ENCODE data around the gene MSH2. TPM values are rescaled to one million over a fixed set of nuclear protein-coding genes. Genes with fewer than 3 reads are reported as not detected.

The MSH2 gene
- total and polyA plus RNA-seq, 2 donors (not counting 1 experiment from before 2014, with no cell fraction given) = 15.4 to 19.7 TPM

GRCh38 chr2:47518497-47519146, 115.7 kb downstream of the MSH2 start:
- no peak for DNase-seq (ENCODE audit: low read depth in 2 of 2)
- Histone ChIP-seq H3K4me2 (ENCODE audit: extremely low read depth, insufficient read depth, low read length) (no peak overlapping the region), H3K27ac (ENCODE audit: insufficient read depth, low read length) (no peak overlapping the region), H2AFZ (ENCODE audit: low read length) (no peak overlapping the region), H3K4me1 (ENCODE audit: control insufficient read depth, extremely low read depth, insufficient read depth, low read length) (peaks cover 4% of the 10 kb centered on the region), H3K9me3 (ENCODE audit: control insufficient read depth, insufficient read depth, low read depth, low read length) (no peaks in the 10 kb centered on the region), H3K4me3 (replicated peaks in 1 of 4; ENCODE audit: control extremely low read depth in 1 of 4, insufficient read depth in 1 of 4, low read depth in 3 of 4, low read length in 4 of 4) (no peak overlapping the region), H3K9ac (ENCODE audit: insufficient read depth, low read length) (no peak overlapping the region), H4K20me1 (ENCODE audit: control insufficient read depth, extremely low read depth, insufficient read depth, low read length) (no peaks in the 10 kb centered on the region), H3K36me3 (ENCODE audit: control insufficient read depth, insufficient read depth, low read length) (no peaks in the 10 kb centered on the region), H3K27me3 (ENCODE audit: control insufficient read depth, insufficient read depth, low read length) (peaks cover 16% of the 10 kb centered on the region), H3K79me2 (ENCODE audit: control insufficient read depth, insufficient read depth, low read length) (no peaks in the 10 kb centered on the region)
- TF ChIP-seq EZH2 (IDR thresholded peaks at IDR 0.05; ENCODE audit: low read length, missing control alignments) = no peak
- TF ChIP-seq, protein P1, sequence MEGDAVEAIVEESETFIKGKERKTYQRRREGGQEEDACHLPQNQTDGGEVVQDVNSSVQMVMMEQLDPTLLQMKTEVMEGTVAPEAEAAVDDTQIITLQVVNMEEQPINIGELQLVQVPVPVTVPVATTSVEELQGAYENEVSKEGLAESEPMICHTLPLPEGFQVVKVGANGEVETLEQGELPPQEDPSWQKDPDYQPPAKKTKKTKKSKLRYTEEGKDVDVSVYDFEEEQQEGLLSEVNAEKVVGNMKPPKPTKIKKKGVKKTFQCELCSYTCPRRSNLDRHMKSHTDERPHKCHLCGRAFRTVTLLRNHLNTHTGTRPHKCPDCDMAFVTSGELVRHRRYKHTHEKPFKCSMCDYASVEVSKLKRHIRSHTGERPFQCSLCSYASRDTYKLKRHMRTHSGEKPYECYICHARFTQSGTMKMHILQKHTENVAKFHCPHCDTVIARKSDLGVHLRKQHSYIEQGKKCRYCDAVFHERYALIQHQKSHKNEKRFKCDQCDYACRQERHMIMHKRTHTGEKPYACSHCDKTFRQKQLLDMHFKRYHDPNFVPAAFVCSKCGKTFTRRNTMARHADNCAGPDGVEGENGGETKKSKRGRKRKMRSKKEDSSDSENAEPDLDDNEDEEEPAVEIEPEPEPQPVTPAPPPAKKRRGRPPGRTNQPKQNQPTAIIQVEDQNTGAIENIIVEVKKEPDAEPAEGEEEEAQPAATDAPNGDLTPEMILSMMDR (conservative IDR thresholded peaks at IDR 0.05 in 1 of 2, IDR thresholded peaks at IDR 0.05 in 1 of 2; ENCODE audit: low read depth in 1 of 2, low read length in 2 of 2) = no peak

- H4K20me1 ChIP-seq (ENCODE audit: control insufficient read depth, extremely low read depth, insufficient read depth, low read length) = no peaks in the 10 kb centered on the region
- H3K27me3 ChIP-seq (ENCODE audit: control insufficient read depth, insufficient read depth, low read length) = peaks cover 16% of the 10 kb centered on the region
- peaks cover 4% of the 10 kb centered on the region for H3K4me1 ChIP-seq (ENCODE audit: control insufficient read depth, extremely low read depth, insufficient read depth, low read length)
- no peaks in the 10 kb centered on the region for H3K9me3 ChIP-seq (ENCODE audit: control insufficient read depth, insufficient read depth, low read depth, low read length)
- TF ChIP-seq, protein P1 (conservative IDR thresholded peaks at IDR 0.05 in 1 of 2, IDR thresholded peaks at IDR 0.05 in 1 of 2; ENCODE audit: low read depth in 1 of 2, low read length in 2 of 2) = no peak
- no peak for TF ChIP-seq EZH2 (IDR thresholded peaks at IDR 0.05; ENCODE audit: low read length, missing control alignments)
- no peak overlapping the region for H3K27ac ChIP-seq (ENCODE audit: insufficient read depth, low read length)
- no peak overlapping the region for H2AFZ ChIP-seq (ENCODE audit: low read length)
- H3K79me2 ChIP-seq (ENCODE audit: control insufficient read depth, insufficient read depth, low read length) = no peaks in the 10 kb centered on the region
- H3K4me2 ChIP-seq (ENCODE audit: extremely low read depth, insufficient read depth, low read length) = no peak overlapping the region
- no peak overlapping the region for H3K4me3 ChIP-seq (replicated peaks in 1 of 4; ENCODE audit: control extremely low read depth in 1 of 4, insufficient read depth in 1 of 4, low read depth in 3 of 4, low read length in 4 of 4)
- H3K36me3 ChIP-seq (ENCODE audit: control insufficient read depth, insufficient read depth, low read length) = no peaks in the 10 kb centered on the region
- DNase-seq (ENCODE audit: low read depth in 2 of 2) = no peak
- no peak overlapping the region for H3K9ac ChIP-seq (ENCODE audit: insufficient read depth, low read length)
Observed at GRCh38 chr2:47519147-47519537, 116.2 kb downstream of the MSH2 start.

DNA sequence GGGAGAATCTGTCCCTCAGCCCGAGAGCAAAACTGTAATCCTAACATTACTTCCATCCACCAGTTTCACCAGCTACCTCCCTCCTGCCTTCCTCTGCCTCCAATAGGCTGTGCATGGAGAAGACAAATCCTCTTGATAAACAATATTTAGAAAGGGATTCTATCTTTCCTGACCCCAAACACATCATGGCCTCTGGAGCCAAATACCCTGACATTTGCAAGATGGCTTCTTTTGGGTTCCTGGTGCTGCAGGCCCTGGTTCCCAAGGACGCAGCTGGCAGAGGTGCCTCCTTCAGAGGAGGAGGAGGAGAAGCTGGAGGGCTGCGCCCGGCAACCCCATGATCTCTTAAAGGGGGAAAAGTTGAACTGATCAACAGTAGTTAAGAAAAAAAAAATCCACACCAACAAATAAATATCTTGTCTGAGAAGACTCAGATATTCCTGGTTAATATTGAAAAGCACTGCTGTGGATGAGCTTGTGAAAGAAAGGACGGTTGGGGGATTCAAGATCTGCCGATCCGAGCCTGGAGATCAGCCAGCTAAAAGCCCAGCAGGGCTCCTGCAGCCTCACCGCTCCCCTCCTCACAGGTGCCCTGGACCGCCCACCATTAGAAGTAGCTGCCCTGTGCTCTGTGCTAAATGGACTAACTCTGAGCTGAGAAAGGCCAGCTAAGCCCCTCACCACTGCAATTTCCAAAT, 116.8 kb downstream of the MSH2 start:
- Histone ChIP-seq H3K9ac (ENCODE audit: insufficient read depth, low read length) (no peak overlapping the region), H2AFZ (ENCODE audit: low read length) (no peak overlapping the region), H3K36me3 (ENCODE audit: control insufficient read depth, insufficient read depth, low read length) (no peaks in the 10 kb centered on the region), H3K27me3 (ENCODE audit: control insufficient read depth, insufficient read depth, low read length) (peaks cover 16% of the 10 kb centered on the region), H3K4me3 (replicated peaks in 1 of 4; ENCODE audit: control extremely low read depth in 1 of 4, insufficient read depth in 1 of 4, low read depth in 3 of 4, low read length in 4 of 4) (no peak overlapping the region), H3K27ac (ENCODE audit: insufficient read depth, low read length) (no peak overlapping the region), H3K4me1 (ENCODE audit: control insufficient read depth, extremely low read depth, insufficient read depth, low read length) (peaks cover 4% of the 10 kb centered on the region), H3K4me2 (ENCODE audit: extremely low read depth, insufficient read depth, low read length) (no peak overlapping the region), H3K9me3 (ENCODE audit: control insufficient read depth, insufficient read depth, low read depth, low read length) (no peaks in the 10 kb centered on the region), H3K79me2 (ENCODE audit: control insufficient read depth, insufficient read depth, low read length) (no peaks in the 10 kb centered on the region), H4K20me1 (ENCODE audit: control insufficient read depth, extremely low read depth, insufficient read depth, low read length) (no peaks in the 10 kb centered on the region)
- no peak for DNase-seq (ENCODE audit: low read depth in 2 of 2)
- no peak for TF ChIP-seq EZH2 (IDR thresholded peaks at IDR 0.05; ENCODE audit: low read length, missing control alignments)
- TF ChIP-seq, protein P1 (conservative IDR thresholded peaks at IDR 0.05 in 1 of 2, IDR thresholded peaks at IDR 0.05 in 1 of 2; ENCODE audit: low read depth in 1 of 2, low read length in 2 of 2) = no peak
